Posterior vena cava (tissue), 2 donors: ENCODE data around the gene MYO7B. TPM values are rescaled to one million over a fixed set of nuclear protein-coding genes. Genes with fewer than 3 reads are reported as not detected.

Experiments used
- DNase-seq: peaks from one replicate; pipeline ENCODE4 v3.0.0-alpha.2; 2020; ENCODE audit warnings: low spot score
- intact Hi-C, 2 donors: fragments of 100-400 bp; cut with DNase I; formaldehyde crosslinking; loops; one replicate each; pipeline versions ENCODE4 v1.14.1 to v1.14.2; 2022 to 2023
- total RNA-seq, 2 donors: library from RNA; stranded (reverse); fragmentation: NEBNext Ultra II Directional; extraction: Animal tissue kit (Norgen Biotek cat#: 25700); gene quantifications; one replicate each; pipeline ENCODE4 v1.2.1, GENCODE V29; 2021
- donor health status: DM: yes; HTN: yes; CAD: no.
- donor health status: DM: yes; HTN: yes; CAD: no.

Gene MYO7B
- total RNA-seq, 2 donors from 2014 or later: 0.67 to 0.79 TPM

DNA sequence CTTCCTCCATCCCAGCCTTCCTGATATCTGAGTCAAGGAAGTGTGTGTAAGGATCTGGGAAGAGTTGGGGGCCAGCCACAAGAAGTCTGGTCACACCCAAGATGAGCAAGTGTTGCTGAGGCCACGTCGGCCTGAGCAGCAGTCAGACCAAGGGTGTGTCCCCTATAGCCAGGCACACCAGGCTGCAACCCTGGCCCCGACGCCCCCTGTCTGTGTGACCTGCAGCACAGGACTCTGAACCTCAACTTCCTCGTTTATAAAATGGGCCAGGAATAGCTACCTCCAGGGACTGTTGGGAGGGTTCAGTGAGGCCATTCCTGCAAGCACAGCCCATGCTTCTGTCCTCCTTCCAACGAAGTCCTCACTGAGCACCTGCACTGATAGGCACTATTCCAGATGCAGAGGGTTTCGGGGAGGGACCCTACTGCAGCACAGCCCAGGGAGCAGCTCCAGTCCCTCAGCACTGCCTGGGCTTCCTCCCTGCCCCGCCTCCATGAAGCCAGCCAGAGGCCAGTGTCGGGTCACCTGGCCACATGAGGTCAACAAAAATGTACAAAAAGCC lies 126.5 kb downstream of the MYO7B start:
- DNase-seq: peak; percentile 90

DNA sequence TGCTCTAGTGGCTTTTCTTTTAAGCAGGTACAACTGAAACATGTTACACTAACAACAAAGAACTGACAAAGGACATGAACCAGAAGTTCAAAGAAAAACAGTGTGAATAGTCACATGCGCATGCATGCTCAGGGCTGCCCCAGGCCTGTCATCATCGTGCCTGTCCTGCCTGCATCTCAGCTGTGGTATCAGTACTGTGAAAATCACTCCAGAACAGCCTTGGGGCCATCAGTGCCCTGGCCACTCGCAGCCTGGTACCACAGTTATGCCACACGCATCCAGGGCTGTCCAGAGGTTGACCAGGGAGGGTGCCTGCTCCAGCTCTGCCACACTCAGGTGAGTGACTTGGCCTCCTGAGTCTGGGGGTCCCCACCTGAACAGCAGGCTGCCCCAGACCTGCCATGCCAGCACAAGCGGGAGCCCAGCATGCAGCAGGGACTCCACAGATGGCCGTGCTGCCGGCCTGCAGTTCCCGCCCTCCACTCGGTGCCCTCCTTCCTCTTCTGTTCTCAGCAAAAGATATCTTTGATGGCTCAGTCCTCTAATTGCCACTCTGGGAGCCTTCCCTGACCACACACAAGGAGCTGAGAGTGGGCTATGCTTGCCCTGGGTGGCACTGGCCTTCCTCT lies 127.6 kb downstream of the MYO7B start:
- intact Hi-C loops: no loop called here
- no peak for DNase-seq

More for the DNA sequence above, 126.5 kb downstream of the MYO7B start:
- intact Hi-C loops: no loop called here

DNA sequence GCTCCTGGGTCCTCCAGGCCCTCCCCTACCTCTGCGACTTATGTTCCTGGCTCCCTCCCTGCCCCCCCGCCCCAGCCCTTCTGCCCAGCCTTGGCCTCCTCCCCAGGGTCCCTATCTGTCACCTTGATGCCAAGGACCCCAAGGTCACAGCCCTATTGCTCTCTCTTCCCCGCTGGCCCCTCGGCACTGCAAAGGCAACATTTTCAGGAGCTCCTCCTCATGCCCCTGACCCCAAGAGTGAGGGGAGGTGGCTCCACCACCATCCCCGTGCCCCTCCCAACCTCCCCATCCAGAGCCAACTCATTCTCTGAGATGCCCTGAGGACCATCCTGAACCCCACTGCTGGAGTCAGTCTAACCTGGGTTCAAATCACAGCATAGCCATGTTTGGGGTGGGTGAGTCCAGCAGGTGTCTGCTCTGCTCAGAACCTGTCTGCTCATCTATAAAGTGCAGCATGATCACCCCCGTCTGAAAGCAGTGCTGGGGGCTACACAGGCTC lies 128.1 kb downstream of the MYO7B start:
- intact Hi-C loops: no loop called here
- DNase-seq: no peak

DNA sequence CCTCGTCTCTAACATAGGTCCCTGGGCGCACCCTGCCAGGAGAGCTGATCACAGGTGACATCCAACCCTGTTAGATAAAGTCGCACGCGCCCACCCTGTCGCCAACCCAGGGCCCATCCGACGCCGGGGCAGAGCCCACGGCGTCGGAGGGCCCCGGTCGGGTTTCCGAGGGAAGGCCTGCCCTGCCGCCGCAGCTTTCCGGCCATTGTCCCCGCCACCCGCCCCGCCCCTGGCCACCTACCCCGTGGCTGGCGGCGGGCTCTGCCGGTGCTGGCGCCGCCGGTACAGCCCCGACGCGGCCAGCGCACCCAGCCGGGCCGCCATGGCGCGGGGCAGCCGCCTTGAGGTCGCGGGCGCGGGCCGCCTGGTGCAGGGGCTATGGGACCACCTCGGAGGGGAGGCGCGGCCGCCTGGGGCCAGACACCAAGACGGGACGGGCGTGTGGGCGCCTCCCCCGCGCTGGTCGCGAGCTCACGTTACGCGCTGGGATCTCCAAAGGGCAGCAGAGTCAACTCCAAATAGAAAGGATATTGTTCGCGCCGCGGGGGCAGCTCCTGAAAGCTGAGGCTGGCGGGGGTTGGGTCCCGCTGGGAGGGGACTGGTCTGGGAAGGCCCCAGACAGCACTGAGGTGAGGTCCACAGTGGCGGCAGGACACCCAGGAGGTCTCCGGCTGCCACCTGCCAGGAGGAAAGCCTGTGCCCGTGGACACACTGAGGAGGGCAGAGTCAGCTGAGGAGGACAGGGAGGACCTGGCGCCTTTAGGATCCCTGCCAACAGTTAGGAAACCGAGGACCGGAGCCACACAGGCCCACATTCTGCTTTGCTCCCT lies 128.8 kb downstream of the MYO7B start:
- DNase-seq: no peak
- intact Hi-C loops: no loop called here

DNA sequence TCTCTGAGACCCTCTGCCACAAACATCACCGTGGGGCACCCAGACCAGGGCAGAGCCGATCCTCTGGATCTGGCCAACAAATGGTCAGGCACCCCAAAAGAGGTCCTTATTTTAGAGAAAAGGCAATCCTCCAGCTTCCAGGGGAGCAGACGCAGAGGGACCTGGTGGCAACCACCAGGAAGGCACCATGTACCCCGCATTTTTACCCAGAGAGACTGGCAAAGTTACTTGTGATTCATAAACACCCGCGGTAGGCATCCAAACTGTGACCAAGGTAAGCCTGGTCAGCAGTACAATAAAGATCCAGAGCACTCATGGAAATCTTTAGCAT lies 129.4 kb downstream of the MYO7B start:
- no peak for DNase-seq
- intact Hi-C loops: no loop called here

DNA sequence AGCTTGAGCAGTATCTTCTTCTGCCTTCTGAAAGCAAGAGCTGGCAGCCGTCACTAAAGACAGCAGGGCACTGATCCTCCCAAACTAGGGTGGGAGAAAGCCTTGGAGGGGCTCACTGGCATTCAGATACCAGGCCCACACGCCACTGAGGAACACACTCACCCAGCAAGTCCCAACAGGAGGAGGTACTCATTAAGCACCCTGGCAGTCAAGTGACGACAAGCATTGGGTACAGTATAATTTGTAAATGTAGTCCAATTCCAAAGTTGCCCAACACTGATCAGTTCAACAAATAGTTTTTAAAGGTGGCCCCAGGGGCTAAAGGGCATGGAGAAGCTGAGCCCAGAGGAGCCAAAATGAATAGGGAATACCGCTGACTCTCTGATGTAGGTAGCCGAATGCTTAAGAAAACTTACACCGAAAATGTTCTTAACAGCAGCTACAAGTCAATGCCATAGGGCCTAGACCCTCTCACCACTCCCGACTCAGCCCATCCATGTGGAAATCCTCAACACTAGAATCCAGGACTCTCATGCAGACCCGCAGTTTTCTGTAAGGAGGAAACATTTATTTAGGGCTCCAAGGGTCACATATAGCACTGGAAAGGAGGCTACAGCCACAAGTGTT lies 129.9 kb downstream of the MYO7B start:
- no peak for DNase-seq
- intact Hi-C loops: no loop called here

DNA sequence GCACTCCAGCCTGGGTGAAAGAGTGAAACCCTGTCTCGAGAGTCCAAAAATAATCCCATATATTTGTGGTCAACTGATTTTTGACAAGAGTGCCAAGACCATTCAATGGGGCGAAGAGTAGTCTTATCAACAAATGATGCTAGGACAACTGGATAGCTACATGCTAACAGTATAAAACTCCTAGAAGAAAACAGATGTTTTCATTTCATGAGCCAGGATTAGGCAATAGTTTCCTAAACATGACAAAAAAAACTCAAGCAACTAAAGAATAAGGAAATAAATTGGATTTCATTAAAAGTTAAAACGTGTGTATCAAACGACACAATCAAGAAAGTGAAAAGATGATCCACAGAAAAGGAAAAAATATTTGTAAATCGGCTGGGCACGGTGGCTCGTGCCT lies 133.6 kb downstream of the MYO7B start:
- intact Hi-C loops: no loop called here
- DNase-seq: no peak

DNA sequence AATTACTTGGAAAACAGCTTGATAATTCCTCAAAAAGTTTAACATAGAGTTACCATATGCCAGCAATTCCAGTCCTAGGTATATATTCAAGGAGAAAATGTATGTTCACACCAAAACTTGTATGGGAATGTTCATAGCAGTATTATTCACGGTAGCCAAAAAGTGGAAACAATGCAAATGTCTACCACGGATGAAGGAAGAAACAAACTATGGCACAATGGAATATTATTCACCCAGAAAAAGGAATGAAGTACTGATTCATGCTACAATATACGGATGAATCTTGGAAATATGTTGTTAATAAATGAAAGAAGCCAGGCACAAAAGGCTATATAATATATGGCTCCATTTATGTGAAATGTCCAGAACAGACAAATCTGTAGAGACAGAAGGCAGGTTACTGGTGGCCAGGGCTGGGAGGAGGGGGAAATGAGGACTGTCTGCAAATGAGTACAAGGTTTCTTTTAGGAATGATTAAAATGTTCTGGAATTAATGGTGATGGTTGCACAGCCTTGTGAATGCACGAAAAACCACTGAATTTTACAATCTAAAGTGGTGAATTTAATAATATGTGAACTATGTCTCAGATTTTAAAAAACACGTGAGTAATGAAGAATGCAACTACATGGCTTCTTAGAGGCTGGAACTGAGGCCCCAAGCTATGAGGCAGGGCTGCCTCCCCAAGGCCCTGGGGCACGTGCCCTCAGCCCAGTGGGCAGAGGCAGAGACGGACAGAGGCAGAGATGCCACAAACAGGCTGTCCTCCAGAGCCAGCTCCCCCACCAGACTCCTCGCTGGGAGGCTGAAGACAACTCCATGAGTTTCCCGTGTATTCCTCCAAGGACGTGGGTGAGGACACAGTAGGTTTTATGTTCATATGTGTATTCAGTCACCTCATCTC lies 134.8 kb downstream of the MYO7B start:
- no peak for DNase-seq
- intact Hi-C loops: no loop called here

DNA sequence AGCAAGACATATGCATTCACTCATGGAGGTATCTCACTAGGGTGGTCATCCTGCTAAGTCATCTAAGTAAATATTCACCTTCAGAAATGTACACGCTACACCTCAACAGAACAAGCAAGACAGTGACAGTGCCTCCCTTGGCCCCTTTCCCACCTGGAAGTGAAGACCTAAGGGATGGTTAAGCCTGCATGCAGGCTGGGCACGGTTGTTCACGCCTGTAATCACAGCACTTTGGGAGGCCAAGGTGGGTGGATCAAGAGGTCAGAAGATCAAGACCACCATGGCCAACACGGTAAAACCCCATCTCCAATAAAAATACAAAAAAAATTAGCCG lies 135.4 kb downstream of the MYO7B start:
- no peak for DNase-seq
- intact Hi-C loops: no loop called here

DNA sequence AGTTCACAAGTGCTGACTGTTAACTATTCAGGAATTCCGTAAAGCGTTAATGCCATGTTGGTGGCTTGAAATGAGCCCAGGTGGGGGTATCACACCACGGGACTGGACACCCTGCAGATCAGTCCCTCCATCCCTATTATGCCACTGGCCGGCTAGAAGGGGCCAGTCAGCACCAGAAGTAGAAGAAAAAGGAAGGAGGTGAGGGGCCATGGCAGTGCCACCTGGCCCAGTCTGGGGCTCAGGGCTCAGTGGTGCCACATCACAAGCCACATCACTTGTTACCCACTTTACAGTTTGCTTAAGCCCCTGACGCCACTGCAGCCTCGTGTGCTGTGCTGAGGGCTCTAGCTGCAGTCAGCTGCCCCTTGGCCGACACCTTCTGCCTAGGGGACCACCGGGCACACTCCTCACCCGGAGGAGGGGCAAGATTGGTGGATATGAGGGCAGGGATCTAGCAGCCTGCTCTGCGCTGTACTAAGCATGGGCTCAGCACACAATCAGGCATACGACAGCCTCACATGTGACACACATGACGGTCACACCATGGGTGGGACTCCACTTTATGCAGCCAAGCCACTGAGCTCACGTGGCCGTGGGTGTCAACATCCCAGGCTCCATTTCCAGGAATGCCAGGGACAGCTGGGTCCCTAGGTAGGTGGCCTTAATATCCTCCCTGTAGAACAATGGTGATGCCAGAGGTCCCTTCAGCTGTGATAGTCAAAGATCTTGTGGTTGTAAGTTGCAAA lies 136.2 kb downstream of the MYO7B start:
- intact Hi-C loops: no loop called here

DNA sequence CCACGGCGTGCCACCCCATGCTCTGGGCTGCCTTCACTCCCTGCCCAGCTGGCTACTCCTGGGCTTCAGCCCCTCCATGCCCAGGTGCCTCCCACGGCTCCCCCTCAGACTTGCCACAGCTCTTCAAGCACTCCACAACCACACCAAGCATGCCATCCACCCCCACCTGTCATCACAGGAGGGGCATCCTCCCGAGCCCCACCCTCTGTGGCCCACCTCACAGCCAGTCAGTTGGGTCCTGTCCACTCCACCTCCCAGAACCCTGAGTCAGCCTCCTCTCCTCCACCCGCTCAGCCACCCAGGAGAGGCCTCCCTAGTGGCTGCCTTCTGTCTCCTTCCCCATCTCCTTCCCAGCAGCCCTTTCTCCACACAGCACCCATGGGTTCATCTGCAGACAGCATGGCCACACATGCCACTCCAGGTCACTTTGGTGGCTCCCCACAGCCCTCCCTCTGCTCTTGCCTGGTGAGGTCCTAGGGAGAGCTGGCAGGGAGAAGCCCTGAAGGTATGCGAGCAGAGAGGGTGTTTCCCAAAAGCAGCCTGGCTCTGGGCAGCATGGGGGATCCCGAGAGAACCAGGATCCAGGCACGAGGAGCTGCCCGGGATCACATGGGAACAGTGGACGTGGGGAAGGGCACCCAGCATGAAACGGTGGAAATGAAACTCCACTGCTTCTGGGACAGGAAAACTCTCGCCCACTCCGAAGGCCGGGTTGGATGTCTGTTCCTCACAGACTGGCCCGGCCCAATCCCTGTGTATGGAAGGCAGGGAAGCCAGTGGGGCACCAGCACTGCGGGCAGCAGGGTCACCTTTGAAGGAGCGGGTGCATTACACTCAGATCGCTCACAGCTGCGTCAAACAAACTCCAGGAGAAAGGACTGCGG lies 137.1 kb downstream of the MYO7B start:
- DNase-seq: no peak
- intact Hi-C loops: no loop called here

More for the DNA sequence above, 136.2 kb downstream of the MYO7B start:
- DNase-seq: no peak

DNA sequence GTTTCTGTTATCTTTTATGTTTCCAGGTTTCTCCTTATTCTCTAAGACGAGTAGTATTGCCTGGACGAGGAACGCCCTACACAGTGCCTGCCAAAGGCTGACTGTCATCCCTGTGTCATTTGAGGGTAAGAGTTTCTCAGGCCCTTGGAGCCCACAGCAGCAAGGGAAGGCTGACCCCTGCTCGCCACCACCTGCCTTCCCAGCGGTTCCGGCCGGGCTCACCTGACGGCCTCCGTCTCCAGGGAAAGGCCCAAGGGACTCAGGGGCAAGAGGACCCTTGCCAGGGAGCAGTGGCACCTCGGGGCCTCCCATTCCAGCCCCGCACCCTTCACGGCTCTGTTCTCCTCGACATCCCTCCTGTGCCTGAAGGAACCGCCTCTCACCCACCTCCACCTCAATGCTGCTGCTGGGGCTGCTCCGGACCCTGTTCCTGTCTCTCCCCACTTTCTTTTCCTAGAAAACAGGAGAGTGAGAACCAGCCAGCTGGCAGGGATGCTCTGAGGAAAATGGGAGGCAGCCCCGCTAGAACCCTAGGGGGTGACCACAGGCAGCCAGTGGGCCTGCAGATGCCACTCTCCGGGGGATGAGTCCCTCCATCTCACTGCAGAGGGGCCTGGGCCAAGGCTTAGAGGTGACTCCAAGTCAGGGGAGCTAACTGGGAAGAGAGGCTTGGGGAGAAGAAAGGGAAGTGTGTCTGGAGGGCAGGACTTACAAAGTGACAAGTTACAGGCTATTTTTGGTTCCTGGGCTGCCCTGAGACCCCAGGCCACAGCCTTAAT lies 138.0 kb downstream of the MYO7B start:
- no peak for DNase-seq
- intact Hi-C loops: no loop called here

DNA sequence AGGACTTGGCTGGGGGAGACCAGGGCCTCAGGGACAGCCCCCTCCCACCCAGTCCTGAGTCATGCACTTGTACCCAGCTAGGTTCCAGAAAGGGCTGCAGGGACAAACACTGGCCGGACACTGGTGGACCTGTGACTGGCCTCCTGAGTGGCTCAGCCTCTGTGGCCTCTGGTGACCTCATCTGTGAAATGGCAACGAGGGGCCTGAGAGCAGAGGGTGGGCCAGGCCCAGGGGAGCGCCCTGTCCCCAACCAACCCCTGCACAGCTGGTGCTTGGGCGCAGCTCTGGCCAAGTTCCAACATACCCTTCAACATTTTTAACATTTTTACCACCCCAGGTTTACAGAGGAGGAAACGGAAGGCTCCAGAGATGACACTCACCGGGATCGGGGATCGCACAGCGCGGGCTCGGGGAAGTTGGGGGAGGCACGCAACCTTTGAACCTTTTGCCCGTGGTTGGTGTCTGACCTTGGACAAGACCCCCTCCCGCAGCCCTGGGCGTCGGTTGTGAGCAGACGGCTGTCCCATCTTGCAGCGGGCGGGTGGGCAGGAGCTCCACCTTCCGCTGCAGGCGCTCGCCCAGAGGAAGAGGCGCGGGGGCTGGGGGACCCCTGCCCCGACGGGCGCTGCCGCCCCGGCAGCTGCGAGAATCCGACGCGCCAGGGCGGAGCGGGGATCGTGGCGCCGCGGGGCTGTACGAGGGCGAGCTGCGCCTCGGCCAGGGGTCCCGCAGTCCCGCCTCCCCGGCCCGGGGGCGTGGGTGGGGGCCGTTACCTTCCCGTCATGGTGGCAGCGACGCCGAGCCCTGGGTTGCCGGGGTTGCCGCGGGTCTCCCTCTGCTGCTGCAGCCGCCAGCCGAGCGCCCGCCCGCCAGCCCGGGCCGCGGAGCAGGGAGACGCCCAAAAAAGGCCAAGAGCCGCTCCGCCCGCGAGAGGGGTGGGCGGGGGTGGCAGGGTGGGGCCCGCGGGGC lies 139.0 kb downstream of the MYO7B start:
- intact Hi-C loops: no loop called here
- DNase-seq: no peak

DNA sequence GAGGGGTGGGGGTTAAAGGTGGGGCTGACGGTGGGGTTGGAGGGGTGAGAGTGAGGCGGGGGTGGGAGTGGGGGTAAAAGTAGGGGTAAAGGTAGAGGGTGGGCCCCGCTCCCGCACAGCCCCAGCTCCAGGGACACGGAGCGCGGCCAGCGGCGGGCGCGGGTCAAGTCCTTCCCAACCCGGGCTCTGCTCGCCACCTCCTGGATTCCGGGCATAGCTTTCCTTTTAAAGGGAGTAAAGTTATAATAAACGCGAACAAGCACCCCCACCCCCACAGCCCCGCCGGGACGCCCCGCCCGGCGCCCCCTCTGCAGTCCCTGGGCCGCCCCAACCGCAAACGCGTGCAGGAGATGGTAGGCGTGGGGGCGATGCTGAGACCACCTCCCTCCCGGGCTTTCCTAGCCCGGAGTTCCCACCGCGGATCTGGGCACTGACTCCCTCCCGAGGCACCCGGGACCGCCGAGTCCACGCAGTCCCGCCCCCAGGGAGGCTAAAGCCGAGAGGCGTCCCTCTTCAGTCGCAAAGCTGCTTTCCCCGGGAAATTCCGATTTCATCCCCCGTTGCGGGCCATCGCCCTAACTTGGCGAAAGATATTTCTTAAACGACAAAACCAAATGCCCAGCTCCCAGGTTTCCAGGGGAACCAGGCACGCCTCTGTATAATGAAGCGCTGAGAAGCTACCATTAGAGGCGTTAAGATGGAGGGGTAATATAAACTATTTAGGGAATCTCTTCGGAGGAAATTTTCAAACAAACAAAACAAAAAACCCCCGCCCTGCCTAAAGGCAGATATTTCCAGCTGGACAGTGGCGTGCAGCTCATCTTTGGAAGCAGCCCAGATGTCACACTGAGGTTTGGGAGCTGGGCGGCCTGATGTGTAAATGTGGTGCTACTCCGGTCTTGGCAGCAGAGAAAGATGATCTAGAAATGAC lies 140.1 kb downstream of the MYO7B start, which contains the start of gene LIMS2:
LIMS2 (minus strand) TSS at position 200 of the 931 bp plus-strand sequence. CDS start 506 bp downstream, outside the sequence.
- peak; percentile 88 for DNase-seq
- intact Hi-C loops: no loop called here

DNA sequence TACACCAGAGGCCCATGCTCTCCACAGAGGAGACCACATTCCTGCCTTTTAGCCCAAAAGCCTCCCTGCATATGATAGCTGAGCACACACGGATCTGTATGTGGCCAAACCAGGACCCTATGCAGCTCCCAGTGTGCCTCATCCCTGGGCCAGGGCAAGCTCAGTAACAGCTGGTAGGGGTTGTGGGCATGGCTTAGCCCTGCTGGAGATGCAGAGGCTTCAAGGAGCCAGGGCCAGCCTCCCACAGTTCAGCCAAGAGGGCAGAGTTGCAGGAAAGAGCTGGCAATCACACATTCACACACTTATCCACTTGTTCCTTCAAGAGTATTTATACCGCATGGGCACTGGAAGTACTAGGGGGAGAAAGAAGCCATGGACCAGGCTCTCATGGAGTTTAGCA lies 141.4 kb downstream of the MYO7B start:
- intact Hi-C loops: no loop called here
- DNase-seq: no peak
